HEK293T (cell line): ENCODE data around the gene CREB3L1.
A peak's percentile ranks its signal among the peaks of the same experiment; 100 is the strongest.

Experiments used
- ARNT ChIP-seq: fragments of 450-650 bp; IDR thresholded peaks from 2 replicates; pipeline ENCODE4 v1.6.1; 2017; ENCODE audit warnings: mild to moderate bottlenecking
- BHLHE40 ChIP-seq: fragments of 450-650 bp; IDR thresholded peaks from 2 replicates; pipeline ENCODE4 v1.6.1; 2016; ENCODE audit warnings: mild to moderate bottlenecking, moderate library complexity, borderline replicate concordance
- ELF4 ChIP-seq: fragments of 450-650 bp; IDR thresholded peaks from 2 replicates; pipeline ENCODE4 v1.6.1; 2017; ENCODE audit warnings: antibody characterized with exemption
- FOXA1 ChIP-seq: fragments of 450-650 bp; IDR thresholded peaks from 2 replicates; pipeline ENCODE4 v1.6.1; 2016; ENCODE audit warnings: mild to moderate bottlenecking
- FOXM1 ChIP-seq: fragments of 450-650 bp; IDR thresholded peaks from 2 replicates; pipeline ENCODE4 v1.6.1; 2017; ENCODE audit warnings: mild to moderate bottlenecking, borderline replicate concordance
- HDGF ChIP-seq: fragments of 450-650 bp; IDR thresholded peaks from 2 replicates; pipeline ENCODE4 v1.6.1; 2017; ENCODE audit warnings: antibody characterized with exemption, borderline replicate concordance
- NFRKB ChIP-seq: fragments of 450-650 bp; IDR thresholded peaks from 2 replicates; pipeline ENCODE4 v1.6.1; 2016; ENCODE audit warnings: mild to moderate bottlenecking, moderate library complexity
- SP1 ChIP-seq: fragments of 450-650 bp; IDR thresholded peaks from 2 replicates; pipeline ENCODE4 v1.6.1; 2017
- SUZ12 ChIP-seq: fragments of 450-650 bp; IDR thresholded peaks from 2 replicates; pipeline ENCODE4 v1.6.1; 2016; ENCODE audit warnings: mild to moderate bottlenecking
- ZNF384 ChIP-seq: fragments of 450-650 bp; IDR thresholded peaks from 2 replicates; pipeline ENCODE4 v1.6.1; 2016
- TF ChIP-seq, protein P1 (sequence below): fragments of 450-650 bp; IDR thresholded peaks from 2 replicates; pipeline ENCODE4 v1.6.1; 2016

GRCh38 chr11:46338988-46339666 lies 61.7 kb downstream of the CREB3L1 start:
- TF ChIP-seq FOXA1 (no peak), ELF4 (no peak), BHLHE40 (no peak), SP1 (no peak), FOXM1 (no peak), SUZ12 (no peak), HDGF (no peak), NFRKB (no peak), ZNF384 (no peak), ARNT (no peak)
- TF ChIP-seq, protein P1, sequence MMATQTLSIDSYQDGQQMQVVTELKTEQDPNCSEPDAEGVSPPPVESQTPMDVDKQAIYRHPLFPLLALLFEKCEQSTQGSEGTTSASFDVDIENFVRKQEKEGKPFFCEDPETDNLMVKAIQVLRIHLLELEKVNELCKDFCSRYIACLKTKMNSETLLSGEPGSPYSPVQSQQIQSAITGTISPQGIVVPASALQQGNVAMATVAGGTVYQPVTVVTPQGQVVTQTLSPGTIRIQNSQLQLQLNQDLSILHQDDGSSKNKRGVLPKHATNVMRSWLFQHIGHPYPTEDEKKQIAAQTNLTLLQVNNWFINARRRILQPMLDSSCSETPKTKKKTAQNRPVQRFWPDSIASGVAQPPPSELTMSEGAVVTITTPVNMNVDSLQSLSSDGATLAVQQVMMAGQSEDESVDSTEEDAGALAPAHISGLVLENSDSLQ = peak; percentile 60
